GM23338 (cell line): ENCODE data around the gene BBX. TPM values are rescaled to one million over a fixed set of nuclear protein-coding genes. Genes with fewer than 3 reads are reported as not detected.

Experiments used
- ATAC-seq: fragments of 200-7000 bp; cut with Tn5 transposase; 3 replicates; pipeline ENCODE4 v1.9.1; 2020
- DNase-seq: peaks from one replicate; pipeline ENCODE4 v3.0.0-alpha.2; 2015; ENCODE audit warnings: low spot score
- H2AFZ ChIP-seq: fragments of 200-600 bp; sonication (generic); 2 replicates; pipeline ENCODE4 v1.8.0; 2016; ENCODE audit warnings: antibody characterized with exemption, mild to moderate bottlenecking, moderate library complexity
- H3F3A ChIP-seq: fragments of 200-600 bp; sonication (generic); replicated peaks from 2 replicates; pipeline ENCODE4 v1.8.0; 2017; ENCODE audit warnings: antibody characterized with exemption, mixed run types, low read depth
- H3K27ac ChIP-seq: fragments of 200-600 bp; sonication (generic); 2 replicates; pipeline ENCODE4 v1.6.1; 2016; ENCODE audit warnings: low read depth
- H3K27me3 ChIP-seq: fragments of 200-600 bp; sonication (generic); 2 replicates; pipeline ENCODE4 v1.8.0; 2016; ENCODE audit warnings: mild to moderate bottlenecking, mixed run types, moderate library complexity; ENCODE audit not compliant: insufficient read depth
- H3K36me3 ChIP-seq: fragments of 200-600 bp; sonication (generic); 2 replicates; pipeline ENCODE4 v1.8.0; 2016; ENCODE audit warnings: mild to moderate bottlenecking; ENCODE audit not compliant: insufficient read depth
- H3K4me1 ChIP-seq: fragments of 200-600 bp; sonication (generic); 2 replicates; pipeline ENCODE4 v1.8.0; 2016; ENCODE audit warnings: mild to moderate bottlenecking, moderate library complexity; ENCODE audit not compliant: insufficient read depth
- H3K4me2 ChIP-seq: fragments of 200-600 bp; sonication (generic); 2 replicates; pipeline ENCODE4 v1.7.1; 2017; ENCODE audit warnings: mixed run types
- H3K4me3 ChIP-seq: fragments of 200-600 bp; sonication (generic); 2 replicates; pipeline ENCODE4 v1.6.1; 2016; ENCODE audit warnings: mixed run types
- H3K79me2 ChIP-seq: fragments of 200-600 bp; sonication (generic); replicated peaks from 2 replicates; pipeline ENCODE4 v1.8.0; 2017; ENCODE audit warnings: mild to moderate bottlenecking; ENCODE audit not compliant: insufficient read depth
- H3K9me2 ChIP-seq: fragments of 200-600 bp; sonication (generic); 2 replicates; pipeline ENCODE4 v1.8.0; 2017; ENCODE audit not compliant: insufficient read depth
- H4K20me1 ChIP-seq: fragments of 200-600 bp; sonication (generic); replicated peaks from 2 replicates; pipeline ENCODE4 v1.8.0; 2017; ENCODE audit warnings: mild to moderate bottlenecking; ENCODE audit not compliant: insufficient read depth
- H3K27ac Mint-ChIP-seq: 2 replicates; pipeline ENCODE4 v1.8.0; 2020; ENCODE audit warnings: inconsistent platforms, mild to moderate bottlenecking, moderate library complexity, mixed read lengths
- H3K27me3 Mint-ChIP-seq: 3 replicates; pipeline ENCODE4 v1.8.0; 2022; ENCODE audit warnings: low read depth, mild to moderate bottlenecking, moderate library complexity, mixed read lengths, inconsistent platforms; ENCODE audit not compliant: insufficient read depth, poor library complexity
- H3K36me3 Mint-ChIP-seq: 3 replicates; pipeline ENCODE4 v1.8.0; 2021; ENCODE audit warnings: low read depth, mild to moderate bottlenecking, inconsistent platforms, moderate library complexity, mixed read lengths
- H3K4me1 Mint-ChIP-seq: 3 replicates; pipeline ENCODE4 v1.8.0; 2020; ENCODE audit warnings: mild to moderate bottlenecking, inconsistent platforms, mixed read lengths
- H3K4me3 Mint-ChIP-seq: 3 replicates; pipeline ENCODE4 v1.8.0; 2021; ENCODE audit warnings: moderate library complexity, mild to moderate bottlenecking, inconsistent platforms, mixed read lengths
- H3K9me3 Mint-ChIP-seq: 3 replicates; pipeline ENCODE4 v1.8.0; 2020; ENCODE audit warnings: moderate library complexity, mild to moderate bottlenecking, inconsistent platforms, mixed read lengths
- CTCF ChIP-seq, 2 experiments: fragments of 200-600 bp in 1 of 2; sonication (generic) in 1 of 2; conservative IDR thresholded peaks; 2 replicates each; pipeline versions ENCODE4 v1.5.1 to v1.6.1; 2016 to 2017; ENCODE audit warnings: antibody characterized with exemption in 2 of 2, low read depth in 2 of 2, mild to moderate bottlenecking in 2 of 2, moderate library complexity in 1 of 2
- EZH2 ChIP-seq: fragments of 200-600 bp; sonication (generic); IDR thresholded peaks from one replicate; pipeline ENCODE4 v1.8.0; 2017; ENCODE audit warnings: antibody characterized with exemption, mild to moderate bottlenecking, low read depth; ENCODE audit not compliant: unreplicated experiment
- EZH2phosphoT487 ChIP-seq: fragments of 200-600 bp; sonication (generic); IDR thresholded peaks from one replicate; pipeline ENCODE4 v1.8.1; 2018; ENCODE audit warnings: antibody characterized with exemption; ENCODE audit not compliant: unreplicated experiment
- JUNB ChIP-seq: IDR thresholded peaks from one replicate; pipeline ENCODE4 v1.6.1; 2016; ENCODE audit warnings: antibody characterized with exemption; ENCODE audit not compliant: unreplicated experiment
- NANOG ChIP-seq: IDR thresholded peaks from 2 replicates; pipeline ENCODE4 v1.6.1; 2016; ENCODE audit warnings: antibody characterized with exemption, borderline replicate concordance
- POLR2AphosphoS5 ChIP-seq: IDR thresholded peaks from 2 replicates; pipeline ENCODE4 v1.6.1; 2016; ENCODE audit warnings: antibody characterized with exemption, low read depth
- polyA plus RNA-seq: library from polyadenylated mRNA; unstranded; fragments of >200 nt; fragmentation: Nextera tagmentation; extraction: Ambion mirVana; gene quantifications from 2 replicates; pipeline ENCODE4 v1.2.1, GENCODE V29; 2016
- total RNA-seq: library from RNA; depleted of rRNA; stranded (reverse); fragments of >200 nt; shearing (Covaris generic); gene quantifications from 2 replicates; pipeline ENCODE4 v1.2.3, GENCODE V29; 2014
- TF ChIP-seq, protein P1 (sequence below): IDR thresholded peaks from one replicate; pipeline ENCODE4 v1.6.1; 2018; ENCODE audit warnings: antibody characterized with exemption; ENCODE audit not compliant: unreplicated experiment
- TF ChIP-seq, protein P2 (sequence below): IDR thresholded peaks from 2 replicates; pipeline ENCODE4 v1.6.1; 2016; ENCODE audit warnings: antibody characterized with exemption

Gene BBX
- total and polyA plus RNA-seq, 2 experiments from 2014 or later: 35.2 to 44.1 TPM

GRCh38 chr3:107734317-107734716 is 211.6 kb downstream of the BBX start (continued):
- TF ChIP-seq, protein P1, sequence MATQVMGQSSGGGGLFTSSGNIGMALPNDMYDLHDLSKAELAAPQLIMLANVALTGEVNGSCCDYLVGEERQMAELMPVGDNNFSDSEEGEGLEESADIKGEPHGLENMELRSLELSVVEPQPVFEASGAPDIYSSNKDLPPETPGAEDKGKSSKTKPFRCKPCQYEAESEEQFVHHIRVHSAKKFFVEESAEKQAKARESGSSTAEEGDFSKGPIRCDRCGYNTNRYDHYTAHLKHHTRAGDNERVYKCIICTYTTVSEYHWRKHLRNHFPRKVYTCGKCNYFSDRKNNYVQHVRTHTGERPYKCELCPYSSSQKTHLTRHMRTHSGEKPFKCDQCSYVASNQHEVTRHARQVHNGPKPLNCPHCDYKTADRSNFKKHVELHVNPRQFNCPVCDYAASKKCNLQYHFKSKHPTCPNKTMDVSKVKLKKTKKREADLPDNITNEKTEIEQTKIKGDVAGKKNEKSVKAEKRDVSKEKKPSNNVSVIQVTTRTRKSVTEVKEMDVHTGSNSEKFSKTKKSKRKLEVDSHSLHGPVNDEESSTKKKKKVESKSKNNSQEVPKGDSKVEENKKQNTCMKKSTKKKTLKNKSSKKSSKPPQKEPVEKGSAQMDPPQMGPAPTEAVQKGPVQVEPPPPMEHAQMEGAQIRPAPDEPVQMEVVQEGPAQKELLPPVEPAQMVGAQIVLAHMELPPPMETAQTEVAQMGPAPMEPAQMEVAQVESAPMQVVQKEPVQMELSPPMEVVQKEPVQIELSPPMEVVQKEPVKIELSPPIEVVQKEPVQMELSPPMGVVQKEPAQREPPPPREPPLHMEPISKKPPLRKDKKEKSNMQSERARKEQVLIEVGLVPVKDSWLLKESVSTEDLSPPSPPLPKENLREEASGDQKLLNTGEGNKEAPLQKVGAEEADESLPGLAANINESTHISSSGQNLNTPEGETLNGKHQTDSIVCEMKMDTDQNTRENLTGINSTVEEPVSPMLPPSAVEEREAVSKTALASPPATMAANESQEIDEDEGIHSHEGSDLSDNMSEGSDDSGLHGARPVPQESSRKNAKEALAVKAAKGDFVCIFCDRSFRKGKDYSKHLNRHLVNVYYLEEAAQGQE: no peak
- no peak for TF ChIP-seq JUNB

DNA sequence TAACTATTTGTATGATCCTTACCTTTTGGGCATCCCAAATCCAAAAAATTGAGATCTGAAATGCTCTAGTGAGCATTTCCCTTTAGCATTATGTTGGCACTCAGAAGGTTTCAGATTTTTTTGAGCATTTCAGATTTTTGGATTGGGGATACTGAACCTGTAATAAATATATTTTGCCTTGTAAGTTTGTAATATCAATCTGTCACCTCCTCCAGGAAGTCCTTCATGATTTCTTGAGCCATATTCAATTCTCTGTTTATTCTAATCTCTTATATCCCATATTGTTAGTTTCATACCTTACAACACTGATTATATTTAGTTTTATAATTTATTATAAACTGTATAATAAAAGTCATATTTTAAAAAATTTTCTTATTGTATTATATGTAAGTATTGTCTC is 215.2 kb downstream of the BBX start:
- TF ChIP-seq EZH2phosphoT487 (no peak), NANOG (no peak), POLR2AphosphoS5 (no peak)
- no peak for DNase-seq
- Histone ChIP-seq H3K9me2 (no peaks in the 10 kb centered on the region), H3K36me3 (no peaks in the 10 kb centered on the region), H3K27ac (no peak overlapping the region), H3F3A (no peaks in the 10 kb centered on the region), H3K4me2 (no peak overlapping the region), H3K79me2 (no peaks in the 10 kb centered on the region), H3K4me1 (no peaks in the 10 kb centered on the region), H3K27me3 (no peaks in the 10 kb centered on the region), H2AFZ (no peak overlapping the region), H3K4me3 (no peak overlapping the region), H4K20me1 (no peaks in the 10 kb centered on the region)
- Mint-ChIP-seq H3K36me3 (no peaks in the 10 kb centered on the region), H3K9me3 (no peaks in the 10 kb centered on the region), H3K27ac (no peak overlapping the region), H3K4me1 (no peaks in the 10 kb centered on the region), H3K4me3 (no peak overlapping the region), H3K27me3 (no peaks in the 10 kb centered on the region)
- ATAC-seq: no peak

DNA sequence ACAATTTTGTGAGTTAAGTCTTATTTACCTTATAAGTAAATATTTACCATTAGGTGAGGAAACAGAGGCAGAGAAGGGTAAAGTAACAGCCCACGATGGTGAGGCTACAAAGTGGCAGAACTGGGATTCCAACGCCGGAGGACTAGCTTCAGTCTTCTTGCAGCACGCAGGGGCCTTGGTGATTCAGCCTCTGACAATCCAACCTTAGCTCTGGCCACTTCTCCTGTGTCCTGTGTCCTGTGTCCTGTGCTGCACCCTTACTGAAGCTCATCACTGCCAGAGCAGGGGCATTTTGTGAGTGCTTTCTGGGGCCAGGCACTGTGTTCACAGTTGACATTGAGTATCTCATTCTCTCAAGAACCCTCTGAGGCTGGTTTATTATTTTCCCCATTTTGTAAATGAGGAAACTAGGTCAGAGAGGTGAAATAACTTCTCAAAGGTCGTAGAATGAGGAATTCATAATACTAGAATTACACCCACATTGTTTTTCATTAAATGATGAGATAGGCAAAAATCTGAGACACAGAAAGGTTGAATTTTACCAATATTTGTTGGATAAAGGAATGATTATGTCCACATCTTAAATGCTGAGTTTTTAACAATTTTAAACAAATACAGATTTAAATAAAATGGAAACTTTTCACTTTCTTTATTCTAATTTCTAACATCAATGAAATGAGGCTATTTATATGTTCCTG is 215.9 kb downstream of the BBX start:
- Mint-ChIP-seq H3K36me3 (no peaks in the 10 kb centered on the region), H3K4me3 (no peak overlapping the region), H3K27ac (no peak overlapping the region), H3K4me1 (peaks cover 3% of the 10 kb centered on the region; the same call in 2 of the 3 replicates), H3K9me3 (no peaks in the 10 kb centered on the region), H3K27me3 (no peaks in the 10 kb centered on the region)
- no peaks in the 10 kb centered on the region for H3K9me2 ChIP-seq
- H2AFZ ChIP-seq: no peak overlapping the region
- H3K27ac ChIP-seq: no peak overlapping the region
- H3K4me2 ChIP-seq: no peak overlapping the region
- H3K36me3 ChIP-seq: no peaks in the 10 kb centered on the region
- no peaks in the 10 kb centered on the region for H3K4me1 ChIP-seq
- no peaks in the 10 kb centered on the region for H3K27me3 ChIP-seq
- ATAC-seq (no peak), DNase-seq (no peak)
- no peaks in the 10 kb centered on the region for H3K79me2 ChIP-seq
- H3F3A ChIP-seq: no peaks in the 10 kb centered on the region
- H3K4me3 ChIP-seq: no peak overlapping the region
- H4K20me1 ChIP-seq: no peaks in the 10 kb centered on the region
- TF ChIP-seq EZH2phosphoT487 (no peak), NANOG (no peak), CTCF (conservative IDR thresholded peaks at IDR 0.05; ENCODE audit: low read depth in 2 of 2) (no peak), EZH2 (no peak)
- TF ChIP-seq, protein P2, sequence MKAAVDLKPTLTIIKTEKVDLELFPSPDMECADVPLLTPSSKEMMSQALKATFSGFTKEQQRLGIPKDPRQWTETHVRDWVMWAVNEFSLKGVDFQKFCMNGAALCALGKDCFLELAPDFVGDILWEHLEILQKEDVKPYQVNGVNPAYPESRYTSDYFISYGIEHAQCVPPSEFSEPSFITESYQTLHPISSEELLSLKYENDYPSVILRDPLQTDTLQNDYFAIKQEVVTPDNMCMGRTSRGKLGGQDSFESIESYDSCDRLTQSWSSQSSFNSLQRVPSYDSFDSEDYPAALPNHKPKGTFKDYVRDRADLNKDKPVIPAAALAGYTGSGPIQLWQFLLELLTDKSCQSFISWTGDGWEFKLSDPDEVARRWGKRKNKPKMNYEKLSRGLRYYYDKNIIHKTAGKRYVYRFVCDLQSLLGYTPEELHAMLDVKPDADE: no peak
